Right lobe of liver (tissue), 4 donors: ENCODE measurements around the gene UTP14A.

Source experiments
- POLR2A ChIP-seq: fragments of 450-650 bp; IDR thresholded peaks from one replicate; pipeline ENCODE4 v1.6.1; 2017; ENCODE audit warnings: antibody characterized with exemption, mild to moderate bottlenecking
- TF ChIP-seq, protein P1 (sequence below), 4 donors: fragments of 200-600 bp in 3 of 4; fragments of 450-650 bp in 1 of 4; IDR thresholded peaks; one replicate each; pipeline versions ENCODE4 v1.5.1 to v1.8.0; 2016 to 2022; ENCODE audit warnings: antibody characterized with exemption in 4 of 4, mild to moderate bottlenecking in 2 of 4
- donor health status: DM: no; HTN: no; CAD: no.
- donor health status: DM: no; HTN: no; CAD: no.
- donor health status: DM: no; HTN: yes; CAD: no.

DNA sequence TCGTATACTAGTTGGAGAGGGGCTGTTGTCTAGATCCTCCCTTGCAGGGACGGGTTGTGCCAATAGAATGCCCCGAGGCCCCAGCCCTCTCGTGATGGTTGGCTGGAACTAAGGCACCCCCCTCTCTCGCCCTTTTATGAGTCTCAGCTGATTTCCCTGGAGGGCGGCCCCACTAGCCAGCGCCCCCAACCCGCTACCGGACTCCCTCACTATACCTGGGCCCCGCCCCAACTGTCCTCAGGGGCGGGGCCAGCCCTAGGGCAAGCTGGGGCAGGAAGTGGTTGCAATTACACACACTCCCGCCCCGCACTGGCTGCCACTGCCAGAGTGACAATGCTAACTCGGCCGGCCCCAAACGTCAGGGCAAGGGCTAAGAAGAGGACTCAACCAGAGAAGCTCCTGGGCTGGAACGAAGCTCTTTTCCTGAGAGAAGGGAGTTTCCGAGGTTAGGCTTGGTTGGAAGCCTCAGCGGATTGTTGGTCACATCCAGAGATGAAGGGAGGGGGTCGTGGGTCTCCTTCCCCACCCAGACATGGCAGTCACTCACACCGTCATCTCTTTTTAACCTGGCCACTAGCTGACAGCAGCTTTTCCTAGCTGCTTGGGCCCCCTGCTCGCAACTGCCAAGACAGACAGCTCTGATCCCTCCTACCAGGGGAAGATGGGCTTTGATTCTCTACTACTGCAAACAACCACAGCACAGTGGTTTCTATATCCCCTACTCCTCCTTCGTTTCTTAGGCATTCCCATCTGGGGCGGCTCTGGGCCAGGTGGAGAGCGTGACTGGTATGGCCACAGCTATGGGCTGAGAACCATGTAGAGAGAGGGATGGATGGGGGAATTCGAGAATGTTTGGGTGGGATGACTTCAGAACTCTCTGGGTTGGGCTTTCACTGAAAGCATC lies 55.5 kb downstream of the UTP14A start:
- TF ChIP-seq POLR2A, result no peak
- TF ChIP-seq, protein P1, sequence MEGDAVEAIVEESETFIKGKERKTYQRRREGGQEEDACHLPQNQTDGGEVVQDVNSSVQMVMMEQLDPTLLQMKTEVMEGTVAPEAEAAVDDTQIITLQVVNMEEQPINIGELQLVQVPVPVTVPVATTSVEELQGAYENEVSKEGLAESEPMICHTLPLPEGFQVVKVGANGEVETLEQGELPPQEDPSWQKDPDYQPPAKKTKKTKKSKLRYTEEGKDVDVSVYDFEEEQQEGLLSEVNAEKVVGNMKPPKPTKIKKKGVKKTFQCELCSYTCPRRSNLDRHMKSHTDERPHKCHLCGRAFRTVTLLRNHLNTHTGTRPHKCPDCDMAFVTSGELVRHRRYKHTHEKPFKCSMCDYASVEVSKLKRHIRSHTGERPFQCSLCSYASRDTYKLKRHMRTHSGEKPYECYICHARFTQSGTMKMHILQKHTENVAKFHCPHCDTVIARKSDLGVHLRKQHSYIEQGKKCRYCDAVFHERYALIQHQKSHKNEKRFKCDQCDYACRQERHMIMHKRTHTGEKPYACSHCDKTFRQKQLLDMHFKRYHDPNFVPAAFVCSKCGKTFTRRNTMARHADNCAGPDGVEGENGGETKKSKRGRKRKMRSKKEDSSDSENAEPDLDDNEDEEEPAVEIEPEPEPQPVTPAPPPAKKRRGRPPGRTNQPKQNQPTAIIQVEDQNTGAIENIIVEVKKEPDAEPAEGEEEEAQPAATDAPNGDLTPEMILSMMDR (IDR thresholded peaks at IDR 0.05), result no peak
